Measurements from ENCODE around the gene FAM3D. TPM values are rescaled to one million over a fixed set of nuclear protein-coding genes. Genes with fewer than 3 reads are reported as not detected.
"Not testable (repeated sequence)": the region's sequence is repeated elsewhere in the genome, so short reads cannot be mapped to it uniquely, and the experiment has no call there.

FAM3D gene
- total RNA-seq (2021) (not detected in 2 replicates), Bru-seq, nascent RNA (not detected), BruChase-seq, experiment 1, labeled RNA remaining after a 2-hour chase (percentile 3 among the genes with signal in this experiment), BruChase-seq, experiment 2, labeled RNA remaining after a 6-hour chase (not detected)
- long read RNA-seq: 0 reads

GRCh38 chr3:58666683-58667082 lies at the start of gene FAM3D:
TSS of gene FAM3D (minus strand) at chr3:58666774. CDS start at chr3:58655563, 11,211 bp downstream.
- BruUV-seq (replicated peaks): no TSS peak
- ChIA-PET CTCF (no interaction called here), POLR2A (ENCODE audit: low non-redundant PET) (no interaction called here)
- TF ChIP-seq EZH2 (IDR thresholded peaks at IDR 0.05; ENCODE audit: borderline replicate concordance, low read depth, low read length, poor library complexity, severe bottlenecking): no peak
- TF ChIP-seq, protein P1, sequence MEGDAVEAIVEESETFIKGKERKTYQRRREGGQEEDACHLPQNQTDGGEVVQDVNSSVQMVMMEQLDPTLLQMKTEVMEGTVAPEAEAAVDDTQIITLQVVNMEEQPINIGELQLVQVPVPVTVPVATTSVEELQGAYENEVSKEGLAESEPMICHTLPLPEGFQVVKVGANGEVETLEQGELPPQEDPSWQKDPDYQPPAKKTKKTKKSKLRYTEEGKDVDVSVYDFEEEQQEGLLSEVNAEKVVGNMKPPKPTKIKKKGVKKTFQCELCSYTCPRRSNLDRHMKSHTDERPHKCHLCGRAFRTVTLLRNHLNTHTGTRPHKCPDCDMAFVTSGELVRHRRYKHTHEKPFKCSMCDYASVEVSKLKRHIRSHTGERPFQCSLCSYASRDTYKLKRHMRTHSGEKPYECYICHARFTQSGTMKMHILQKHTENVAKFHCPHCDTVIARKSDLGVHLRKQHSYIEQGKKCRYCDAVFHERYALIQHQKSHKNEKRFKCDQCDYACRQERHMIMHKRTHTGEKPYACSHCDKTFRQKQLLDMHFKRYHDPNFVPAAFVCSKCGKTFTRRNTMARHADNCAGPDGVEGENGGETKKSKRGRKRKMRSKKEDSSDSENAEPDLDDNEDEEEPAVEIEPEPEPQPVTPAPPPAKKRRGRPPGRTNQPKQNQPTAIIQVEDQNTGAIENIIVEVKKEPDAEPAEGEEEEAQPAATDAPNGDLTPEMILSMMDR (conservative IDR thresholded peaks at IDR 0.05; ENCODE audit: low read depth, low read length): no peak
- Histone ChIP-seq H3K4me1 (ENCODE audit: insufficient read depth, low read length, poor library complexity, severe bottlenecking) (no peaks in the 10 kb centered on the region), H3K27ac (ENCODE audit: low read depth, low read length, poor library complexity, severe bottlenecking) (no peak within 1 kb of the TSS), H3K27me3 (replicated peaks; ENCODE audit: insufficient read depth, low read depth, low read length, poor library complexity) (no peaks in the 10 kb centered on the region), H3K4me3 (ENCODE audit: low read depth, low read length, poor library complexity, severe bottlenecking) (no peak within 1 kb of the TSS), H3K9me3 (ENCODE audit: low read depth, low read length, poor library complexity, severe bottlenecking) (no peaks in the 10 kb centered on the region), H3K36me3 (ENCODE audit: insufficient read depth, low read length, poor library complexity, severe bottlenecking) (no peaks in the 10 kb centered on the region)
- intact Hi-C loops (cut with micrococcal nuclease; ENCODE audit: unreplicated experiment): no loop called here
- no peak for DNase-seq (ENCODE audit: low spot score)

DNA sequence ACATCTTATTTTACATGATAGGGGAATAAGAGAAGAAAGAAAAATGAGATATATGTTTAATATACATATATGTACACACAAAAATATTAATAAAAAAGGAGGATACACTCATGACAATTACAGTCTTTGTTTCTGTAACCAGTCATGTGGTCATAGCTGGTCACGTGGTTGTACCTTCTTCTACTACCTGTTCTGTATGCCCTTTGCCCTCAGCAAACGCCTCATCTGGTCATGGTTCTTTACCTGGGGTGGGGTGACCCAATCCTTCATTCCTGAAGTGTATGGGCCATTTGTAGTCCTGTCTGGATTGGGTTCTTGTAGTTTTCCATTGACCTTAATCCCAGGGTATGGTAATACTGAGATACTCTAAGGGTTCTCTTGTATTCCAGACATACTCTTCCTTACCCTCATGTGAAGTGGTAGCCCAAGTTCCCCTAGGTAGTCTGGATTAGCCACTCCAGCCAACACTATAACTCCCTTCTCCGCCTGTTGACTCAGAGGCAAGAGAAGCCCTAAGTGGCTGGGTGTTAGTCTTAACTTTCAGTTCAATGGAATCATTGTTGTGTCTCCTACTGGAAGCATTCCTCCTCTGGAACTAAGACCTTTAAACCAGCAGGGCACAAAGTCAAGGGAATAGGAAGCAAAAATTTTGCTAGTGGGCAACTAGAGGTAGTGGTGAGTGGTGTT lies 47.3 kb upstream of the FAM3D start:
- no TSS peak for BruUV-seq (replicated peaks)
- no peak for TF ChIP-seq EZH2 (IDR thresholded peaks at IDR 0.05; ENCODE audit: borderline replicate concordance, low read depth, low read length, poor library complexity, severe bottlenecking)
- TF ChIP-seq, protein P1 (conservative IDR thresholded peaks at IDR 0.05; ENCODE audit: low read depth, low read length): no peak
- ChIA-PET POLR2A (ENCODE audit: low non-redundant PET) (no interaction called here), CTCF (no interaction called here)
- H3K36me3 ChIP-seq (ENCODE audit: insufficient read depth, low read length, poor library complexity, severe bottlenecking): no peaks in the 10 kb centered on the region
- no peak overlapping the region for H3K4me3 ChIP-seq (ENCODE audit: low read depth, low read length, poor library complexity, severe bottlenecking)
- intact Hi-C loops (cut with micrococcal nuclease; ENCODE audit: unreplicated experiment): no loop called here
- no peaks in the 10 kb centered on the region for H3K4me1 ChIP-seq (ENCODE audit: insufficient read depth, low read length, poor library complexity, severe bottlenecking)
- H3K9me3 ChIP-seq (ENCODE audit: low read depth, low read length, poor library complexity, severe bottlenecking): no peaks in the 10 kb centered on the region
- H3K27me3 ChIP-seq (replicated peaks; ENCODE audit: insufficient read depth, low read depth, low read length, poor library complexity): no peaks in the 10 kb centered on the region
- no peak for DNase-seq (ENCODE audit: low spot score)
- no peak overlapping the region for H3K27ac ChIP-seq (ENCODE audit: low read depth, low read length, poor library complexity, severe bottlenecking)

DNA sequence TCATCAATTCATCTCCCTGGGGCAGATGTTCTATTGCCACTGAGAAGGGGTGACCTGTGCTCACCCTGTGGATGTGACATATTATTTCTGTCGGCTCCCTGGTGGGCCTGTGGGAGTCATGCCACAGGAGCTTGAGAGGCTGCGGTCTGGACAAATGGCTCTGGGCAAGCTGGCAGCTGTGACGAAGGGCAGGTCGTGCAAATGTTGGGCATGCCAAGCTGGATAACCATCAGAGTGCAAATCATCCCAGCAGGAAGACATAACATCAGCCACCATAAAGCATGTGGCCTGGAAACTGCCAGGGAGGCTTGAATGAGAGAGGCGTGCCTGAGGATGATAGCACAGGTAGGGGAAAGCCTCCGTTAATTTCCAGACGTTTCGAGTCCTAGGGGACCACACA lies 45.3 kb upstream of the FAM3D start:
- Histone ChIP-seq H3K36me3 (ENCODE audit: insufficient read depth, low read length, poor library complexity, severe bottlenecking) (no peaks in the 10 kb centered on the region), H3K27ac (ENCODE audit: low read depth, low read length, poor library complexity, severe bottlenecking) (no peak overlapping the region), H3K4me3 (ENCODE audit: low read depth, low read length, poor library complexity, severe bottlenecking) (no peak overlapping the region), H3K4me1 (ENCODE audit: insufficient read depth, low read length, poor library complexity, severe bottlenecking) (no peaks in the 10 kb centered on the region), H3K27me3 (replicated peaks; ENCODE audit: insufficient read depth, low read depth, low read length, poor library complexity) (no peaks in the 10 kb centered on the region), H3K9me3 (ENCODE audit: low read depth, low read length, poor library complexity, severe bottlenecking) (no peaks in the 10 kb centered on the region)
- no peak for TF ChIP-seq EZH2 (IDR thresholded peaks at IDR 0.05; ENCODE audit: borderline replicate concordance, low read depth, low read length, poor library complexity, severe bottlenecking)
- TF ChIP-seq, protein P1 (conservative IDR thresholded peaks at IDR 0.05; ENCODE audit: low read depth, low read length): no peak
- ChIA-PET POLR2A (ENCODE audit: low non-redundant PET) (no interaction called here), CTCF (no interaction called here)
- intact Hi-C loops (cut with micrococcal nuclease; ENCODE audit: unreplicated experiment): no loop called here
- no TSS peak for BruUV-seq (replicated peaks)
- no peak for DNase-seq (ENCODE audit: low spot score)

DNA sequence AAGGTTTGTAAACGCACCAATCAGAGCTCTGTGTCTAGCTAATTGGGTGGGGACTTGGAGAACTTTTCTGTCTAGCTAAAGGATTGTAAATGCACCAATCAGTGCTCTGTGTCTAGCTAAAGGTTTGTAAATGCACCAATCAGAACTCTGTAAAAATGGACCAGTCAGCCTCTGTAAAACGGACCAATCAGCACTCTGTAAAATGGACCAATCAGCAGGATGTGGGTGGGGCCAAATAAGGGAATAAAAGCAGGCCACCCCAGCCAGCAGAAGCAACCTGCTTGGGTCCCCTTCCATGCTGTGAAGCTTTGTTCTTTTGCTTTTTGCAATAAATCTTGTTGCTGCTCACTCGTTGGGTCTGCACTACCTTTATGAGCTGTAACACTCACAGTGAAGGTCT lies 42.4 kb upstream of the FAM3D start:
- intact Hi-C loops (cut with micrococcal nuclease; ENCODE audit: unreplicated experiment); CTCF ChIA-PET; POLR2A ChIA-PET (ENCODE audit: low non-redundant PET); H3K4me3 ChIP-seq (ENCODE audit: low read depth, low read length, poor library complexity, severe bottlenecking); DNase-seq (ENCODE audit: low spot score); H3K9me3 ChIP-seq (ENCODE audit: low read depth, low read length, poor library complexity, severe bottlenecking); H3K4me1 ChIP-seq (ENCODE audit: insufficient read depth, low read length, poor library complexity, severe bottlenecking); H3K27me3 ChIP-seq (replicated peaks; ENCODE audit: insufficient read depth, low read depth, low read length, poor library complexity); H3K36me3 ChIP-seq (ENCODE audit: insufficient read depth, low read length, poor library complexity, severe bottlenecking); BruUV-seq (replicated peaks); H3K27ac ChIP-seq (ENCODE audit: low read depth, low read length, poor library complexity, severe bottlenecking): not testable (repeated sequence)
